Stomach smooth muscle (tissue), 2 donors: ENCODE results near the gene OTUD5.

ENCODE experiments used
- H3K27ac ChIP-seq: one replicate; pipeline ENCODE4 v1.7.0; 2013; ENCODE audit warnings: mild to moderate bottlenecking, low read length, inconsistent platforms
- H3K27me3 ChIP-seq, 2 donors: one replicate each; pipeline ENCODE4 v1.7.0; 2013; ENCODE audit warnings: low read length in 2 of 2; ENCODE audit not compliant: insufficient read depth in 2 of 2, control insufficient read depth in 1 of 2
- H3K36me3 ChIP-seq, 2 donors: one replicate each; pipeline ENCODE4 v1.7.0; 2013; ENCODE audit warnings: low read length in 2 of 2; ENCODE audit not compliant: control insufficient read depth in 2 of 2, insufficient read depth in 2 of 2
- H3K4me1 ChIP-seq: one replicate; pipeline ENCODE4 v1.7.0; 2013; ENCODE audit warnings: low read length; ENCODE audit not compliant: control insufficient read depth, insufficient read depth
- H3K4me3 ChIP-seq, 2 donors: one replicate each; pipeline ENCODE4 v1.7.0; 2013; ENCODE audit warnings: low read length in 2 of 2
- H3K9ac ChIP-seq, 2 donors: one replicate each; pipeline ENCODE4 v1.7.0; 2013; ENCODE audit warnings: low read length in 2 of 2, mild to moderate bottlenecking in 1 of 2
- H3K9me3 ChIP-seq, 2 donors: one replicate each; pipeline ENCODE4 v1.7.0; 2013; ENCODE audit warnings: low read length in 2 of 2; ENCODE audit not compliant: control insufficient read depth in 2 of 2
- donor health status: healthy.
- donor health status: Pancreatic carcinoma.

OTUD5 gene

DNA sequence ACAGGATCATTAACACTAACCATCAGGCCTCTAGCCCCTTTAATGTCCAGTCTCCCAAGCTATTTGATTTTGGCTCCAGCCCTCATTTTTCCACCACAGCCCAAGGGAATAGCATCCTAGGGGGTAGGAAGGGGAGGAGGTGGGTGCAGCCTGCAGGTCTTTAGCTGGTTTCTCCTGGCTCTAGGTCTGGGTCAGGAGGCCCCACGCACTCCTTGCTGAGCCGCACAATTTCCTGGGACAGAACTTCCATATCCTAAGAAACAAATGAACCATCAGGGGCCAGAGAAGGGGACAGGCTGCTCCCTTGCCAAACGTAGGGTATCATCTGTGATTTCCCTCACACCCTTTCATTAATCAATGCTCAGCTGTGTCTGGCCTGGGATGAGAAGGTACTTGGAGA, 16.6 kb upstream of the OTUD5 start:
- Histone ChIP-seq H3K27me3 (peaks cover 0 to 14% of the 10 kb centered on the region in 2 donors), H3K9me3 (no peaks in the 10 kb centered on the region), H3K4me3 (no peak overlapping the region), H3K36me3 (peaks cover 4 to 9% of the 10 kb centered on the region in 2 donors), H3K4me1 (peaks cover 12% of the 10 kb centered on the region), H3K27ac (no peak overlapping the region), H3K9ac (no peak overlapping the region)

DNA sequence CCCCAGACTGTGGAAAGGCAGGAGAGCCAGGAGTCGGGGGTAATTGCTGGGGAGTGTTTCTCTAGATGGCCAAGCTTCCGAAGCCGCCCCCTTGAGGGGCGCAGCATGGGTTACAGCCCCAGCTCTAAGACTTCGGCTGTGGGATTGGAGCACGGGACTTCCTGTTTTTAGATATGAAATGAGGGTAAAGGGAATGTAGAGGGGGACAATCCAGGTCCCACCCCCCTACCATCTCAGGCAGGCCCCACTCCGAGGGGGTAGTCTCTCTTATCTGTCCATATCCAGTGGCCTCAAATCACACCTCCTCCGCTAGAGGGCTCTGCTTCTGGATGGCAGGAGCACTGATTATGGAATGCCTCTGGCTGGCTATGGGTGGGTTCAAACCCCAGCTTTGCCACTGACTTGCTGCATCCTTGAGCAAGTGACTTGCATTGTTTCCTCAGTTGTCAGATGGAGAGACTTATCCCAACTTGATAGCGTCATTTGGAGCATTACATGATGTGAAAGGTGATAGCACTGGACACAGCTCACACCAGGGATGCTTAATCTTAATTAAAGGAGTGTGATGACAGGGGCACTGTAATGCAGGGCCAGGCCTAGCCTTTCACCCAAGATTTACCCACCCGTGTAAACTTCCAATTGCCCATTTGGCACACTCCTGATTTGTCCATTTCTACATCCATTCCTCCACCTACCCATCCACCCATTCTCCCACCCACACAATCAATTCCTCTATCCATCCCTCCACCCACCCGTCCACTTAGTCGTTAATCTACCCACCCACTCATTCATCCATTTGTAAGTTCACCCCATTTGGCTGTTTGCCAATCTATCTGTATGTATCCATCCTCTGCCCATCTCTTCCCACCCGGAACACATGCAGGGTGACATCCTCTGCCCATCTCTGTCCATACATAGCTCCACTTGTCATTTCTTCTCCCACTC, 15.1 kb upstream of the OTUD5 start:
- peak overlapping the region; percentile 51 to 60 for H3K9ac ChIP-seq

DNA sequence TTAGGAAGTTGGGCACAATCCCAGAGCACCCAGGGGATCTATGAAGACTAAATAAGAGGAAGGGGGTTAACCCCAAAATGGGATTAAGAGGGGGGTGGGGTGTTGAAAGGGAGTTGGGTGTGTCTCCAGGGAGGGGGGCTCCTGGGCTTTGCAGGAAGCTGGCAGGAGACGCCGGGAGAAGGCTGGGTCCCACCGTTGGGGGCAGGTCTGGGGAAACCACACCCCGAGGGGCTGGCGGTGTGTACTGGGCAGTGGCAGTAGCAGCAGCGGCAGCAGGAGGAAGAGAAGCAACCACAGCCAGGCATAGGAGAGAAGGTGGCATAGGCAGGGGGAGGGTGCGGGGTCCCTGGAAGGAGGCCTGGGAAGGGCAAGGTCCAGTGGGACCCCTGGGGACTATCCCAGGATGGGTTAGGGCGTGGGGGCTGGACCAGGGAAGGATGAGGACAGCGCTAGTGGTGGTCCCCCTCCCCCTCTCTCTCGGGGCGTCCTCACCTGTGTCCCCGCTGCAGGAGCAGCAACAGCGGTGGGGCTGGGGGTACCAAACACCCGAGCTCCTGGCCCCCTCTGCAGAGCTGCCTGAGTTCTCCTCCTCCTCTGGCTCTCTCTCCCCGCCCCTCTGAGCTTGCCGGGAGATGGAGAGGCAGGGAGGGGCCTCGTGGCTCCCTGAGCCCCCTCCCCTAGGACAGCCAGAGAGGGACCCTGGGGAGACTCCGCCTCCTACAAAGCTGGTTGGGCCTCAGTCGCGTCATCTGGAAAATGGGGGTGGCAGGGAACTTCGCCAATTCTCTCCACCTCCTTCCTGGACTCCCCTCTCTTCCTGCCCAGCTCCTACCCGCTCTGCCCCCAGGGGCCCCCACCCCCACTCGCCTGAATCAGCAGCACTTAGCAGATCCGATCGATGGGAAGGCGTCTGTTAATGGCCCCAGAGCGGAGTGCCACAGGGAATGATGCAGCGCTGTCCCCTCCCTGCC, 14.1 kb upstream of the OTUD5 start, which contains the start of gene KCND1:
Gene KCND1, minus strand, starts transcription at position 596 of the 971 bp plus-strand sequence. CDS start 1,573 bp downstream, outside the sequence.
- Histone ChIP-seq H3K9me3 (no peaks in the 10 kb centered on the region), H3K27ac (peak within 1 kb of the TSS; percentile 55), H3K4me3 (peak within 1 kb of the TSS; percentile 57 to 73), H3K27me3 (peaks cover 0 to 14% of the 10 kb centered on the region in 2 donors), H3K36me3 (peaks cover 0 to 9% of the 10 kb centered on the region in 2 donors), H3K4me1 (peaks cover 12% of the 10 kb centered on the region), H3K9ac (peak within 1 kb of the TSS; percentile 51 to 60)

More for the DNA sequence above, 15.1 kb upstream of the OTUD5 start:
- H3K9me3 ChIP-seq, result no peaks in the 10 kb centered on the region
- H3K4me3 ChIP-seq, result peak overlapping the region; percentile 57 to 73
- peaks cover 0 to 14% of the 10 kb centered on the region in 2 donors for H3K27me3 ChIP-seq
- H3K36me3 ChIP-seq, result peaks cover 0 to 9% of the 10 kb centered on the region in 2 donors
- H3K27ac ChIP-seq, result peak overlapping the region; percentile 55
- peaks cover 12% of the 10 kb centered on the region for H3K4me1 ChIP-seq

DNA sequence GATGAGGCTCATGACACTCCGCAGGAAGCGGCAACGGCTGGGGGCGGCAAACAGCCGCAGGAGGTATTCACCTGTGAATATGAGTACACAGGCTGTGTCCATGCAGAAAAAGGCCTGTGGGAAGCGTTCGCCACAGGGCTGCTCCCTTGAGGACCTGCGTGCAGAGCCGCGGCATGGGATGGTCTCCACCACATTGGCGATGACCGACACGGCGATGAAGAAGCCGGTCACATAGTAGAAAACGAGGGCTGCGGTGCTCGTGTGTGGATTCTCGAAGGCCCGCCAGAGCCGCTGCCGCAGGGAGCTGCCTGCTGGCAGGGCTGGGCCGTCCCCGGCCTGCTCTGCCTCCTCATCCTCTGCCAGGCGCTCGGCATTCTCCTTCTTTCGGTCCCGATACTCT, 12.1 kb upstream of the OTUD5 start:
- Histone ChIP-seq H3K27me3 (peaks cover 0 to 13% of the 10 kb centered on the region in 2 donors), H3K4me3 (no peak overlapping the region), H3K27ac (no peak overlapping the region)

DNA sequence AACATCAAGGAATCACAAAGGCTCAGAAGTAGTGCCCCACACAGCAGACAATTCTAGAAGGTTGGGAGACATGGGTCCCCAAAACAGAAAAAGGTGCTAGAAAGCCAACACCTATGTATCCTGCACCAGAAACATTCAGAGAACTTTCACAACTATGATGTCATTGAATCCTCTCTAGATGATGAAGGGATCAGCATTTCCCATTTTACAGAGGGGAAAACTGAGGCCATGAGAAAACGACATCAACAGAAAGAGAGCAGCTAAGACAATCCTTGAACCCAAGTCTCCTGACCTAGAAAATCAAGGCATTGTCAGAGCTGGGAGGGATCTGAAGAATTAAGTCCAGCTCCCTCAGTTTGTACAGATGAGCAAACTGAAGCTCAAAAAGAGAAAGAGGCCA, 11.0 kb upstream of the OTUD5 start:
- Histone ChIP-seq H3K9me3 (no peaks in the 10 kb centered on the region), H3K4me3 (no peak overlapping the region), H3K9ac (no peak overlapping the region), H3K4me1 (peaks cover 12% of the 10 kb centered on the region), H3K36me3 (no peaks in the 10 kb centered on the region), H3K27ac (no peak overlapping the region), H3K27me3 (peaks cover 0 to 10% of the 10 kb centered on the region in 2 donors)

More for the DNA sequence above, 12.1 kb upstream of the OTUD5 start:
- Histone ChIP-seq H3K9ac (no peak overlapping the region), H3K36me3 (peaks cover 0 to 2% of the 10 kb centered on the region in 2 donors), H3K9me3 (no peaks in the 10 kb centered on the region), H3K4me1 (peaks cover 12% of the 10 kb centered on the region)

DNA sequence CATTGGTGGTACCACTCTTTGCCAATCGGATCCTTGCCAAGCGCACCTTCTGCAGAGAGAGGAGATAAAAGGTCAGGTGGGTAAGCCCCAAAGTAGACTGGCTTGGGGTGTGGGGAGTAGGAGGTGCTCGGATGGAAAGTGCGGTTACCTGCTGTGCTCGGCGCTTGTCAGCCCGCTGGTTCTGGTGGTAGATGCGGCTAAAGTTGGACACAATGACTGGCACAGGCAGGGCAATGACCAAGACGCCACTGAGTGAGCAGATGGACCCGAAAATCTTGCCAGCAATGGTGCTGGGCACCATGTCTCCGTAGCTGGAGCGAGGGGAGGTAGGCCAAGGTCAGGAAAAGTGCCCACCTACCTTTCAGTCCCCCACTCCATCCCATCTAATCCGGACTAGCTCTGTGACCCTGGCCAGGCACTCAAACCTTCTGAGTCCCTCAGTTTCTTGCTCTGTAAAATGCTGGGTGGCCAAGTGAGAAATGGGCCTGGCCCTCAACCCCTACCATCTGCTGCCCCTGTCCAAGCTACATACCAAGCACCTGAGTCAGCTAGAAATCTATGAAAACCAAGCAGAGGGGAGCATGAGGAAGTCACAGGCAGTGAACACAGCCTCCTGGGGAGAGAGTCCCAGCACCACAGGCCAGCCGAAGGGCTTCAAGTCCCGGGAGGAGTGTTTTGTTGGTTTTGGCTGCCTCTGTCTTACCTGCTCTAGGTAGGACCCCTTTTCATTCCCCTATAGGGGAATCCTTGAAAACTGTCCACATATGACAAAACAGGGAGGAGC, 9.6 kb upstream of the OTUD5 start:
- Histone ChIP-seq H3K4me1 (peaks cover 8% of the 10 kb centered on the region), H3K9me3 (no peaks in the 10 kb centered on the region), H3K36me3 (no peaks in the 10 kb centered on the region), H3K9ac (no peak overlapping the region), H3K4me3 (no peak overlapping the region), H3K27me3 (no peaks in the 10 kb centered on the region), H3K27ac (no peak overlapping the region)

DNA sequence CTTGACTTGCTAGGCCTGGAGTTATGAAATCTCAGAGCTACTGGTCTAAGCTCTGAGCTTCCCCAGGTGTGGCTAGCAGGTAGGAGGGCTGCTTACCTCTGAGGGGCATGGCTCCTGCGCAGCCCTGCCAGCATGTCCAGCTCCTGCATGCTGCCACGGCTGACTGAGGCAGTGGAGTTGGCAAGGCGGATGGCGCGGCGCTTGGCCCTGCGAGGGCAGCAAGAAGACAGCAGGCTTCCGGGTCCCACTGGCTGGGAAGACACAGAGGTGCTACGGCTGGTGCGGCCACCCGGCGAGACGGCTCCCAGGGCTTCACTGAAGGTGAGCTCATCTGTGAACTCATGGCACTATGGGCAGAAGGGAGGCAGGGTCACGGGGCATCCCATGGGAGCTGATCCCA, 8.6 kb upstream of the OTUD5 start:
- no peak overlapping the region for H3K4me3 ChIP-seq
- no peaks in the 10 kb centered on the region for H3K4me1 ChIP-seq
- H3K9ac ChIP-seq, result no peak overlapping the region
- no peaks in the 10 kb centered on the region for H3K27me3 ChIP-seq
- no peaks in the 10 kb centered on the region for H3K9me3 ChIP-seq
- no peak overlapping the region for H3K27ac ChIP-seq
- H3K36me3 ChIP-seq, result no peaks in the 10 kb centered on the region

DNA sequence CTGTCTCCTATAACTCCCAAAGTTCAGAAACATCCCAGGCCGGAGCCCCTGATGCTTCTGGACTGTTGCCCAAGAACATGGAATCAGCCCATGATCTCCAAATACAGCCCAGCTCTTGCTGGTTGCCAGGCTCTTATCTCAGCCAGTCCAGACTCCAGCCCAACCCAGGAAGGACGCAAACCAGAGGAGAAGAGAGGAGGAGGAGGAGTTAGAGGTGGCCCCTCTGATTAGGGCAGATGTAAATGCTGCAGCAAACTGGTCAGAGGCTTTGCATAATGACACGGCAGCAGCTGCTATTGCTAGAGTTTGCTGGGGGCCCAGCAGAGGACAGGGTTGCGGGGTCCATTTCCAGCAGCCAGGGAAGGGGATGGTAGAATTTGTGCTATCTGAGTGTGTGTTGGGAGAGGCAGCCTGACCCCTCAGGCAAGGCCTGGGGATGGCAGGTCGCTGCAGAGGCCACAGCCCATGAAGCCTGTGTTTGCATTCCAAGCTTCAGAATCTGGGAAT, 4.2 kb upstream of the OTUD5 start:
- Histone ChIP-seq H3K9ac (no peak overlapping the region), H3K36me3 (no peaks in the 10 kb centered on the region), H3K9me3 (no peaks in the 10 kb centered on the region), H3K27ac (no peak overlapping the region), H3K27me3 (no peaks in the 10 kb centered on the region), H3K4me3 (no peak overlapping the region), H3K4me1 (peaks cover 9% of the 10 kb centered on the region)

DNA sequence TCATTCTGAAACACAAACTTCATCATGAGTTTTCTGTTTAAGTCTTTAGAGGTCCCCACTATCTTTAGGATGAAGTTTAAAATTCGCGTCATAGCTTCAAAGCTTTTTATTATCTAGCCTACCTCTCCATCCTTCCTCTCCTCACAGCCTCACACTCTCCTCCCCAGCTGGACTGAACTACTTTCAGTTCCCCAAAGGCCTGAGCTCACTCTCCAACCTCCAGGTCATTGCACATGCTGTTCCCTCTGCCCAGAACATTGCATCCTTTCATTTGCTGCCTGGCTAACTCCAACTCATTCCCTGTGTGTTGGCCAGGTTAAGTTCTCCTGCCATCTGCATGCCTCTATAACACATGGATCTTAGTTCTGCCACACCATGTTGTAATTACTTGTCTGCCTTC, 2.9 kb upstream of the OTUD5 start:
- Histone ChIP-seq H3K9me3 (no peaks in the 10 kb centered on the region), H3K9ac (no peak overlapping the region), H3K4me3 (no peak overlapping the region), H3K4me1 (peaks cover 22% of the 10 kb centered on the region), H3K36me3 (peaks cover 2 to 8% of the 10 kb centered on the region in 2 donors), H3K27ac (no peak overlapping the region), H3K27me3 (no peaks in the 10 kb centered on the region)
